Glutamatergic neuron (in vitro differentiated cells): ENCODE measurements around the gene MYEF2. TPM values are rescaled to one million over a fixed set of nuclear protein-coding genes. Genes with fewer than 3 reads are reported as not detected.

Source experiments
- DNase-seq: peaks from one replicate; pipeline ENCODE4 v3.0.0; 2022
- H3K27ac Mint-ChIP-seq: one replicate; pipeline ENCODE4 v1.8.0; 2020; ENCODE audit warnings: mild to moderate bottlenecking, mixed read lengths, inconsistent platforms; ENCODE audit not compliant: unreplicated experiment
- H3K27me3 Mint-ChIP-seq: one replicate; pipeline ENCODE4 v1.8.0; 2020; ENCODE audit warnings: mild to moderate bottlenecking, moderate library complexity, mixed read lengths, inconsistent platforms; ENCODE audit not compliant: unreplicated experiment
- H3K36me3 Mint-ChIP-seq: one replicate; pipeline ENCODE4 v1.8.0; 2020; ENCODE audit warnings: mild to moderate bottlenecking, mixed read lengths, inconsistent platforms; ENCODE audit not compliant: unreplicated experiment
- H3K4me1 Mint-ChIP-seq: one replicate; pipeline ENCODE4 v1.8.0; 2020; ENCODE audit warnings: mild to moderate bottlenecking, low read depth, mixed read lengths, inconsistent platforms; ENCODE audit not compliant: unreplicated experiment
- H3K4me3 Mint-ChIP-seq: one replicate; pipeline ENCODE4 v1.8.0; 2020; ENCODE audit warnings: mild to moderate bottlenecking, mixed read lengths, inconsistent platforms; ENCODE audit not compliant: unreplicated experiment
- H3K9me3 Mint-ChIP-seq: one replicate; pipeline ENCODE4 v1.8.0; 2020; ENCODE audit warnings: mild to moderate bottlenecking, moderate library complexity, mixed read lengths, inconsistent platforms; ENCODE audit not compliant: unreplicated experiment
- CTCF ChIP-seq: fragments of 200-600 bp; sonication (generic); IDR thresholded peaks from one replicate; pipeline ENCODE4 v1.5.0; 2021; ENCODE audit not compliant: partially characterized antibody, unreplicated experiment
- total RNA-seq: library from RNA; stranded (reverse); fragmentation: NEBNext Ultra II Directional; extraction: Animal tissue kit (Norgen Biotek cat#: 25700); gene quantifications from one replicate; pipeline ENCODE4 v1.2.1, GENCODE V29; 2021; ENCODE audit not compliant: unreplicated experiment

Gene MYEF2
- total RNA-seq, 1 donor from 2014 or later: 245 TPM

DNA sequence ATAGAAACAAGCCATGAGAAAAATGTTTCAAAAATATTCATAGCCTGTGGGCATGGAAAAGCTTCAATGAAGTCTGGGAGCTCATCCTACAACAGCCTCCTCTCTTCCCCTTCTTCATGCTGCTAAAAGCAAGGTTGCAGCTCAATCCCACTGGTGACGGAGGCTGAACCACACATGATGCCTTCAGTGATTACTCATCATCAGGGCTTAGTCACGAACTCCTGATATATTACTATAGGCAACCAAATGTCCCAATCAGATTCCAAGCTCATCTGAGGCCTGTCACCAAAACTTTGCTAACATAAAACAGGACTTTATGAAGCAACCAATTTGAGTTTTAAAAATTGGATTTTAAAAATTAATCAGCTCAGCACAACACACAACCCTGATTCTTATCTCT, 81.3 kb downstream of the MYEF2 start:
- Mint-ChIP-seq H3K27ac (no peak overlapping the region), H3K4me3 (no peak overlapping the region), H3K4me1 (no peaks in the 10 kb centered on the region), H3K27me3 (no peaks in the 10 kb centered on the region), H3K9me3 (no peaks in the 10 kb centered on the region), H3K36me3 (no peaks in the 10 kb centered on the region)
- TF ChIP-seq CTCF: no peak
- DNase-seq: no peak

- no peak for TF ChIP-seq CTCF
- H3K36me3 Mint-ChIP-seq: no peaks in the 10 kb centered on the region
- H3K27me3 Mint-ChIP-seq: no peaks in the 10 kb centered on the region
- no peak overlapping the region for H3K4me3 Mint-ChIP-seq
- DNase-seq: no peak
- H3K4me1 Mint-ChIP-seq: no peaks in the 10 kb centered on the region
- H3K27ac Mint-ChIP-seq: no peak overlapping the region
- no peaks in the 10 kb centered on the region for H3K9me3 Mint-ChIP-seq
Observed at GRCh38 chr15:48096355-48096786, 81.7 kb downstream of the MYEF2 start.

DNA sequence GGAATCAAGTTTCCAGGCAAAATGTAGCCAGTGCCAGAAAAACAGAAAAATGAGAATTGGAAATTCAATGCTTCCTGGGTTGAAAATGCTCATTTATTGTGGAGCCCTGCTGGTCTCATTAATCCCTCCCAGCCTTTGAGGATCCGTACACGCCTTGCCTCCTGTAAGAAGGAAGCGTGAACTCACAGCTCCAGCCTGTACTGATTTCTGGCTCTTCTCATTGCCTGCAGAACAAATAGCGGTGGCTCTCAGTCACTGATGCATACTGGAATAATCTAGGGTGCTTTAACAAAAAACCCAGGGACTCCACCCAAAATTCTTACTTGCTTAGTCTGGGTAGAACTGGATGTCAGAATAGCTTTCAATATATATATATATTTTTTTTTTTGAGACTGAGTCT, 86.6 kb downstream of the MYEF2 start:
- no peaks in the 10 kb centered on the region for H3K4me1 Mint-ChIP-seq
- H3K9me3 Mint-ChIP-seq: no peaks in the 10 kb centered on the region
- H3K27ac Mint-ChIP-seq: no peak overlapping the region
- no peak for DNase-seq
- no peak for TF ChIP-seq CTCF
- H3K4me3 Mint-ChIP-seq: no peak overlapping the region
- no peaks in the 10 kb centered on the region for H3K27me3 Mint-ChIP-seq
- peaks cover 4% of the 10 kb centered on the region for H3K36me3 Mint-ChIP-seq

- Mint-ChIP-seq H3K27me3 (no peaks in the 10 kb centered on the region), H3K27ac (no peak overlapping the region), H3K36me3 (peaks cover 4% of the 10 kb centered on the region), H3K9me3 (no peaks in the 10 kb centered on the region), H3K4me1 (no peaks in the 10 kb centered on the region), H3K4me3 (no peak overlapping the region)
- DNase-seq: no peak
- no peak for TF ChIP-seq CTCF
Observed at GRCh38 chr15:48090666-48091065, 87.4 kb downstream of the MYEF2 start.

GRCh38 chr15:48090115-48090514, 88.0 kb downstream of the MYEF2 start:
- Mint-ChIP-seq H3K9me3 (no peaks in the 10 kb centered on the region), H3K4me3 (no peak overlapping the region), H3K27ac (no peak overlapping the region), H3K36me3 (peaks cover 4% of the 10 kb centered on the region), H3K4me1 (no peaks in the 10 kb centered on the region), H3K27me3 (no peaks in the 10 kb centered on the region)
- DNase-seq: no peak
- TF ChIP-seq CTCF: no peak
